IMR-90 (cell line): ENCODE data around the gene PPP1R13L.

Experiments
- CEBPB ChIP-seq: IDR thresholded peaks from 2 replicates; pipeline ENCODE4 v1.6.1; 2012; ENCODE audit warnings: low read depth, low read length, improper control_type of control experiment
- CTCF ChIP-seq: conservative IDR thresholded peaks from 2 replicates; pipeline ENCODE4 v1.5.1; 2012; ENCODE audit warnings: mild to moderate bottlenecking, low read depth, low read length, improper control_type of control experiment
- ELK1 ChIP-seq: fragments of 150-350 bp; IDR thresholded peaks from 2 replicates; pipeline ENCODE4 v1.6.1; 2016; ENCODE audit warnings: low read depth, mild to moderate bottlenecking, low read length, moderate library complexity, borderline replicate concordance
- MAFK ChIP-seq: IDR thresholded peaks from 2 replicates; pipeline ENCODE4 v1.6.1; 2012; ENCODE audit warnings: low read depth, low read length, improper control_type of control experiment
- MXI1 ChIP-seq: IDR thresholded peaks from 2 replicates; pipeline ENCODE4 v1.6.1; 2012; ENCODE audit warnings: low read depth, mild to moderate bottlenecking, low read length, moderate library complexity, borderline replicate concordance
- POLR2A ChIP-seq: IDR thresholded peaks from 2 replicates; pipeline ENCODE4 v1.6.1; 2012; ENCODE audit warnings: mild to moderate bottlenecking, low read depth, low read length

- TF ChIP-seq CTCF (no peak), POLR2A (no peak), ELK1 (no peak), MAFK (no peak), MXI1 (no peak), CEBPB (no peak)
Observed at GRCh38 chr19:45346449-45346848, 58.4 kb downstream of the PPP1R13L start.
